GM23338 (cell line): ENCODE measurements around the gene PTGER2. TPM values are rescaled to one million over a fixed set of nuclear protein-coding genes. Genes with fewer than 3 reads are reported as not detected.

Source experiments
- ATAC-seq: fragments of 200-7000 bp; cut with Tn5 transposase; 3 replicates; pipeline ENCODE4 v1.9.1; 2020
- DNase-seq: peaks from one replicate; pipeline ENCODE4 v3.0.0-alpha.2; 2015; ENCODE audit warnings: low spot score
- H2AFZ ChIP-seq: fragments of 200-600 bp; sonication (generic); 2 replicates; pipeline ENCODE4 v1.8.0; 2016; ENCODE audit warnings: antibody characterized with exemption, mild to moderate bottlenecking, moderate library complexity
- H3F3A ChIP-seq: fragments of 200-600 bp; sonication (generic); replicated peaks from 2 replicates; pipeline ENCODE4 v1.8.0; 2017; ENCODE audit warnings: antibody characterized with exemption, mixed run types, low read depth
- H3K27ac ChIP-seq: fragments of 200-600 bp; sonication (generic); 2 replicates; pipeline ENCODE4 v1.6.1; 2016; ENCODE audit warnings: low read depth
- H3K27me3 ChIP-seq: fragments of 200-600 bp; sonication (generic); 2 replicates; pipeline ENCODE4 v1.8.0; 2016; ENCODE audit warnings: mild to moderate bottlenecking, mixed run types, moderate library complexity; ENCODE audit not compliant: insufficient read depth
- H3K36me3 ChIP-seq: fragments of 200-600 bp; sonication (generic); 2 replicates; pipeline ENCODE4 v1.8.0; 2016; ENCODE audit warnings: mild to moderate bottlenecking; ENCODE audit not compliant: insufficient read depth
- H3K4me1 ChIP-seq: fragments of 200-600 bp; sonication (generic); 2 replicates; pipeline ENCODE4 v1.8.0; 2016; ENCODE audit warnings: mild to moderate bottlenecking, moderate library complexity; ENCODE audit not compliant: insufficient read depth
- H3K4me2 ChIP-seq: fragments of 200-600 bp; sonication (generic); 2 replicates; pipeline ENCODE4 v1.7.1; 2017; ENCODE audit warnings: mixed run types
- H3K4me3 ChIP-seq: fragments of 200-600 bp; sonication (generic); 2 replicates; pipeline ENCODE4 v1.6.1; 2016; ENCODE audit warnings: mixed run types
- H3K79me2 ChIP-seq: fragments of 200-600 bp; sonication (generic); replicated peaks from 2 replicates; pipeline ENCODE4 v1.8.0; 2017; ENCODE audit warnings: mild to moderate bottlenecking; ENCODE audit not compliant: insufficient read depth
- H3K9me2 ChIP-seq: fragments of 200-600 bp; sonication (generic); 2 replicates; pipeline ENCODE4 v1.8.0; 2017; ENCODE audit not compliant: insufficient read depth
- H4K20me1 ChIP-seq: fragments of 200-600 bp; sonication (generic); replicated peaks from 2 replicates; pipeline ENCODE4 v1.8.0; 2017; ENCODE audit warnings: mild to moderate bottlenecking; ENCODE audit not compliant: insufficient read depth
- H3K27ac Mint-ChIP-seq: 2 replicates; pipeline ENCODE4 v1.8.0; 2020; ENCODE audit warnings: inconsistent platforms, mild to moderate bottlenecking, moderate library complexity, mixed read lengths
- H3K27me3 Mint-ChIP-seq: 3 replicates; pipeline ENCODE4 v1.8.0; 2022; ENCODE audit warnings: low read depth, mild to moderate bottlenecking, moderate library complexity, mixed read lengths, inconsistent platforms; ENCODE audit not compliant: insufficient read depth, poor library complexity
- H3K36me3 Mint-ChIP-seq: 3 replicates; pipeline ENCODE4 v1.8.0; 2021; ENCODE audit warnings: low read depth, mild to moderate bottlenecking, inconsistent platforms, moderate library complexity, mixed read lengths
- H3K4me1 Mint-ChIP-seq: 3 replicates; pipeline ENCODE4 v1.8.0; 2020; ENCODE audit warnings: mild to moderate bottlenecking, inconsistent platforms, mixed read lengths
- H3K4me3 Mint-ChIP-seq: 3 replicates; pipeline ENCODE4 v1.8.0; 2021; ENCODE audit warnings: moderate library complexity, mild to moderate bottlenecking, inconsistent platforms, mixed read lengths
- H3K9me3 Mint-ChIP-seq: 3 replicates; pipeline ENCODE4 v1.8.0; 2020; ENCODE audit warnings: moderate library complexity, mild to moderate bottlenecking, inconsistent platforms, mixed read lengths
- CREB1 ChIP-seq: fragments of 250-450 bp; sonication (Bioruptor Pico); IDR thresholded peaks from 2 replicates; pipeline ENCODE4 v1.5.0; 2020; ENCODE audit warnings: low read depth, mild to moderate bottlenecking, moderate library complexity
- CTCF ChIP-seq, 2 experiments: fragments of 200-600 bp in 1 of 2; sonication (generic) in 1 of 2; conservative IDR thresholded peaks; 2 replicates each; pipeline versions ENCODE4 v1.5.1 to v1.6.1; 2016 to 2017; ENCODE audit warnings: antibody characterized with exemption in 2 of 2, low read depth in 2 of 2, mild to moderate bottlenecking in 2 of 2, moderate library complexity in 1 of 2
- ETS1 ChIP-seq: IDR thresholded peaks from 2 replicates; pipeline ENCODE4 v1.6.1; 2016; ENCODE audit warnings: antibody characterized with exemption
- EZH2 ChIP-seq: fragments of 200-600 bp; sonication (generic); IDR thresholded peaks from one replicate; pipeline ENCODE4 v1.8.0; 2017; ENCODE audit warnings: antibody characterized with exemption, mild to moderate bottlenecking, low read depth; ENCODE audit not compliant: unreplicated experiment
- EZH2phosphoT487 ChIP-seq: fragments of 200-600 bp; sonication (generic); IDR thresholded peaks from one replicate; pipeline ENCODE4 v1.8.1; 2018; ENCODE audit warnings: antibody characterized with exemption; ENCODE audit not compliant: unreplicated experiment
- JUNB ChIP-seq: IDR thresholded peaks from one replicate; pipeline ENCODE4 v1.6.1; 2016; ENCODE audit warnings: antibody characterized with exemption; ENCODE audit not compliant: unreplicated experiment
- NANOG ChIP-seq: IDR thresholded peaks from 2 replicates; pipeline ENCODE4 v1.6.1; 2016; ENCODE audit warnings: antibody characterized with exemption, borderline replicate concordance
- POLR2AphosphoS5 ChIP-seq: IDR thresholded peaks from 2 replicates; pipeline ENCODE4 v1.6.1; 2016; ENCODE audit warnings: antibody characterized with exemption, low read depth
- REST ChIP-seq: IDR thresholded peaks from one replicate; pipeline ENCODE4 v1.6.1; 2018; ENCODE audit warnings: antibody characterized with exemption; ENCODE audit not compliant: unreplicated experiment
- STAT1 ChIP-seq: IDR thresholded peaks from one replicate; pipeline ENCODE4 v1.6.1; 2016; ENCODE audit warnings: antibody characterized with exemption; ENCODE audit not compliant: unreplicated experiment
- ZNF114 ChIP-seq: fragments of 250-450 bp; sonication (Bioruptor Pico); IDR thresholded peaks from 2 replicates; pipeline ENCODE4 v1.5.0; 2020; ENCODE audit warnings: mild to moderate bottlenecking, moderate library complexity
- ZNF331 ChIP-seq: fragments of 250-450 bp; sonication (Bioruptor Pico); IDR thresholded peaks from 2 replicates; pipeline ENCODE4 v1.5.0; 2020; ENCODE audit warnings: low read depth, mild to moderate bottlenecking, moderate library complexity
- ZNF462 ChIP-seq: fragments of 250-450 bp; sonication (Bioruptor Pico); IDR thresholded peaks from 2 replicates; pipeline ENCODE4 v1.5.0; 2020; ENCODE audit warnings: mild to moderate bottlenecking, moderate library complexity
- polyA plus RNA-seq: library from polyadenylated mRNA; unstranded; fragments of >200 nt; fragmentation: Nextera tagmentation; extraction: Ambion mirVana; gene quantifications from 2 replicates; pipeline ENCODE4 v1.2.1, GENCODE V29; 2016
- total RNA-seq: library from RNA; depleted of rRNA; stranded (reverse); fragments of >200 nt; shearing (Covaris generic); gene quantifications from 2 replicates; pipeline ENCODE4 v1.2.3, GENCODE V29; 2014

Gene PTGER2
- total and polyA plus RNA-seq, 2 experiments from 2014 or later: 1.3 TPM

GRCh38 chr14:52275372-52275771 lies 38.7 kb upstream of the PTGER2 start:
- Mint-ChIP-seq H3K27me3 (peaks cover 6% of the 10 kb centered on the region), H3K9me3 (no peaks in the 10 kb centered on the region), H3K27ac (no peak overlapping the region), H3K4me3 (no peak overlapping the region), H3K4me1 (peaks cover 10% of the 10 kb centered on the region; the same call in 2 of the 3 replicates), H3K36me3 (no peaks in the 10 kb centered on the region)
- Histone ChIP-seq H3K27me3 (peaks cover 8% of the 10 kb centered on the region), H3K4me2 (no peak overlapping the region), H3K4me1 (peaks cover 7% of the 10 kb centered on the region; the same call in 1 of the 2 replicates), H3K27ac (no peak overlapping the region), H3K9me2 (no peaks in the 10 kb centered on the region), H3K79me2 (no peaks in the 10 kb centered on the region), H3F3A (no peaks in the 10 kb centered on the region), H2AFZ (no peak overlapping the region), H3K36me3 (no peaks in the 10 kb centered on the region), H3K4me3 (no peak overlapping the region), H4K20me1 (no peaks in the 10 kb centered on the region)
- DNase-seq (no peak), ATAC-seq (no peak)
- TF ChIP-seq NANOG (no peak), ZNF462 (no peak), JUNB (no peak), CTCF (conservative IDR thresholded peaks at IDR 0.05; ENCODE audit: low read depth in 2 of 2) (no peak), EZH2 (no peak), CREB1 (no peak), ZNF331 (no peak), STAT1 (no peak), EZH2phosphoT487 (no peak), ETS1 (no peak), ZNF114 (no peak), REST (no peak), POLR2AphosphoS5 (no peak)
